ENCODE results near the gene VAV3. TPM values are rescaled to one million over a fixed set of nuclear protein-coding genes. Genes with fewer than 3 reads are reported as not detected.

The VAV3 gene
- total RNA-seq, 4 donors from 2014 or later, result 117 to 239 (median 135) TPM

GRCh38 chr1:107574044-107574443 is 390.9 kb downstream of the VAV3 start:
- Histone ChIP-seq H3K27me3 (no peaks in the 10 kb centered on the region), H3K4me1 (peaks cover 15% of the 10 kb centered on the region), H3K27ac (no peak overlapping the region), H3K9me3 (no peaks in the 10 kb centered on the region), H3K36me3 (no peaks in the 10 kb centered on the region), H3K4me3 (no peak overlapping the region)
- TF ChIP-seq CTCF (IDR thresholded peaks at IDR 0.05) (no peak), POLR2A (IDR thresholded peaks at IDR 0.05) (no peak), POLR2AphosphoS5 (IDR thresholded peaks at IDR 0.05) (no peak), EP300 (IDR thresholded peaks at IDR 0.05) (no peak)
- no peak for DNase-seq (ENCODE audit: low spot score in 2 of 2)
- WGBS, result 82% methylated on average over 6 of the region's 6 CpGs

GRCh38 chr1:107572674-107573211 is 392.2 kb downstream of the VAV3 start:
- no peak overlapping the region for H3K4me3 ChIP-seq
- TF ChIP-seq EP300 (IDR thresholded peaks at IDR 0.05) (no peak), POLR2AphosphoS5 (IDR thresholded peaks at IDR 0.05) (no peak), POLR2A (IDR thresholded peaks at IDR 0.05) (no peak), CTCF (IDR thresholded peaks at IDR 0.05) (no peak)
- H3K4me1 ChIP-seq, result peaks cover 15% of the 10 kb centered on the region
- no peaks in the 10 kb centered on the region for H3K27me3 ChIP-seq
- H3K36me3 ChIP-seq, result no peaks in the 10 kb centered on the region
- H3K9me3 ChIP-seq, result no peaks in the 10 kb centered on the region
- 22% methylated on average over 3 of the region's 3 CpGs for WGBS
- peak overlapping the region; percentile 13 for H3K27ac ChIP-seq
- no peak for DNase-seq (ENCODE audit: low spot score in 2 of 2)

- peaks cover 15% of the 10 kb centered on the region for H3K4me1 ChIP-seq
- 95% methylated on average over 15 of the region's 15 CpGs for WGBS
- no peak for TF ChIP-seq POLR2AphosphoS5 (IDR thresholded peaks at IDR 0.05)
- no peak for TF ChIP-seq POLR2A (IDR thresholded peaks at IDR 0.05)
- TF ChIP-seq CTCF (IDR thresholded peaks at IDR 0.05), result no peak
- no peak for TF ChIP-seq EP300 (IDR thresholded peaks at IDR 0.05)
- H3K27me3 ChIP-seq, result no peaks in the 10 kb centered on the region
- H3K36me3 ChIP-seq, result no peaks in the 10 kb centered on the region
- no peak overlapping the region for H3K4me3 ChIP-seq
- no peaks in the 10 kb centered on the region for H3K9me3 ChIP-seq
- H3K27ac ChIP-seq, result no peak overlapping the region
- DNase-seq (ENCODE audit: low spot score in 2 of 2), result peak in 1 of 2 donors; percentile 79
Measured at GRCh38 chr1:107570768-107571167, 394.2 kb downstream of the VAV3 start.

GRCh38 chr1:107563441-107563840 is 401.5 kb downstream of the VAV3 start:
- Histone ChIP-seq H3K9me3 (no peaks in the 10 kb centered on the region), H3K27me3 (no peaks in the 10 kb centered on the region), H3K4me1 (peaks cover under 1% of the 10 kb centered on the region), H3K27ac (no peak overlapping the region), H3K4me3 (no peak overlapping the region), H3K36me3 (no peaks in the 10 kb centered on the region)
- 95% methylated on average over 3 of the region's 3 CpGs for WGBS
- TF ChIP-seq EP300 (IDR thresholded peaks at IDR 0.05) (no peak), POLR2A (IDR thresholded peaks at IDR 0.05) (no peak), CTCF (IDR thresholded peaks at IDR 0.05) (no peak), POLR2AphosphoS5 (IDR thresholded peaks at IDR 0.05) (no peak)
- no peak for DNase-seq (ENCODE audit: low spot score in 2 of 2)

- Histone ChIP-seq H3K27ac (no peak overlapping the region), H3K27me3 (no peaks in the 10 kb centered on the region), H3K4me3 (no peak overlapping the region), H3K36me3 (no peaks in the 10 kb centered on the region), H3K4me1 (peaks cover 3% of the 10 kb centered on the region), H3K9me3 (no peaks in the 10 kb centered on the region)
- no peak for DNase-seq (ENCODE audit: low spot score in 2 of 2)
- WGBS, result 86% methylated on average over 3 of the region's 3 CpGs
- TF ChIP-seq POLR2A (IDR thresholded peaks at IDR 0.05) (no peak), CTCF (IDR thresholded peaks at IDR 0.05) (no peak), EP300 (IDR thresholded peaks at IDR 0.05) (no peak), POLR2AphosphoS5 (IDR thresholded peaks at IDR 0.05) (no peak)
Measured at GRCh38 chr1:107559881-107560280, 405.1 kb downstream of the VAV3 start.
